Measurements from ENCODE around the gene NENF. TPM values are rescaled to one million over a fixed set of nuclear protein-coding genes. Genes with fewer than 3 reads are reported as not detected.

NENF gene
- total and polyA plus RNA-seq, 10 of the 15 experiments (the other 5 are each of a cell fraction or from before 2014, with no cell fraction given) = 5.1 to 83.4 (median 42.7) TPM

DNA sequence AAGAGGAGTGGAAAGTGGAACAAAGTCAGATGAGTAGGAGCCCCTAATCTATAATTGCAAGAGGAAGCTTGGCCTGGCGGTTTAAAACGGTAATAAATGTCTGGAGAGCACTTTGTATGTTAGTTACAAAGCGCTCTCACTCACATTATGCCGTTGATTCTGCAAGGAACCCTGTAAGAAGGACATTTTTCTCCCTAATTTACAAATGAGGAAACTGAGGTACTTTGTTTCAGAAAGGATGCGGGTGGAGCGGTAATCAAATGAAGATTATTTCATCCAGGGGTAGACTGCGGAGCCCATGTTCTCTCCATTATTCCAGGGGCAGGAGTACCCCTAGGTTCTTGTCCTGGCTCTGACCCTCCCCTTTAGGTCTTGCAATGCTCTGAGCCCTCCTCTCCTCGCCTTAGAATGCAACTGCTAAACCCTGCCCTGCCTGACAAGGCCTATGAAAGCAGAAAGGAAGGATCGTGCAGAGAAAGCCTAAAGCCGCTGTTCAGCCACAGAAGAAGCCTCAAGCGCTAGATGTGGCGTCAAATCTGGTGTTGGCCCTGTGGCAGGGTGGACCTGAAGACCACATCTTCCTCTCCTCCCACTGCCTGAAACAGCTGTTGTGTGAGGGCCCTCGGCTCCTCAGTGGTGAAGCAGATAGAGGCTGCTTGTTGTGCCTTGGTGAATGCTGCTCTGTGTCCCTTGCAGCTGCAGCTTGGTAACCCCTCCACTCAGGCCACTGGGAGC is 17.4 kb upstream of the NENF start (continued):
- TF ChIP-seq TCF12 (IDR thresholded peaks at IDR 0.05; ENCODE audit: low read depth, low read length) = peak; percentile 73; the same call in 1 of the 2 replicates
- TF ChIP-seq ZBTB33 (IDR thresholded peaks at IDR 0.05) = peak; percentile 83
- TF ChIP-seq IKZF1 (conservative IDR thresholded peaks at IDR 0.05) = peak; percentile 40; the same call in 1 of the 2 replicates
- 0 out of 2 replicates have a peak, but pooled peaks have one; percentile 48 for TF ChIP-seq ASH2L (IDR thresholded peaks at IDR 0.05; ENCODE audit: borderline replicate concordance, low read depth)
- TF ChIP-seq ZSCAN29 (IDR thresholded peaks at IDR 0.05) = 0 out of 2 replicates have a peak, but pooled peaks have one; percentile 18
- TF ChIP-seq HDGF (IDR thresholded peaks at IDR 0.05) = no peak
- TF ChIP-seq CBX5 (IDR thresholded peaks at IDR 0.05; ENCODE audit: low read depth) = 0 out of 2 replicates have a peak, but pooled peaks have one; percentile 16
- TF ChIP-seq GATAD2B (conservative IDR thresholded peaks at IDR 0.05; ENCODE audit: low read depth) = 0 out of 2 replicates have a peak, but pooled peaks have one; percentile 42
- TF ChIP-seq MTA2 (IDR thresholded peaks at IDR 0.05; ENCODE audit: low read depth) = peak; percentile 66
- no peak for TF ChIP-seq TCF7 (IDR thresholded peaks at IDR 0.05; ENCODE audit: borderline replicate concordance)
- 0 out of 3 replicates have a peak, but pooled peaks of 1 of the 2 experiments have one; percentile 6 for TF ChIP-seq EGR1 (IDR thresholded peaks at IDR 0.05; ENCODE audit: borderline replicate concordance in 1 of 2, low read depth in 2 of 2, low read length in 2 of 2)
- peak; percentile 11; the same call in 1 of the 2 replicates for TF ChIP-seq ZNF24 (IDR thresholded peaks at IDR 0.05)
- 0 out of 2 replicates have a peak, but pooled peaks have one; percentile 31 for TF ChIP-seq SIN3A (IDR thresholded peaks at IDR 0.05; ENCODE audit: low read depth, low read length)
- TF ChIP-seq ZNF217 (IDR thresholded peaks at IDR 0.05) = no peak
- TF ChIP-seq CHD2 (IDR thresholded peaks at IDR 0.05; ENCODE audit: borderline replicate concordance, low read depth, low read length) = no peak
- 0 out of 2 replicates have a peak, but pooled peaks have one; percentile 26 for TF ChIP-seq CBFB (IDR thresholded peaks at IDR 0.05; ENCODE audit: low read depth)
- TF ChIP-seq NR2C1 (IDR thresholded peaks at IDR 0.05) = 0 out of 2 replicates have a peak, but pooled peaks have one; percentile 0
- 0 out of 2 replicates have a peak, but pooled peaks have one; percentile 13 for TF ChIP-seq LARP7 (IDR thresholded peaks at IDR 0.05)
- TF ChIP-seq ATF7 (IDR thresholded peaks at IDR 0.05; ENCODE audit: low read depth) = peak; percentile 53; the same call in 1 of the 2 replicates
- no peak for TF ChIP-seq KLF5 (IDR thresholded peaks at IDR 0.05; ENCODE audit: partially characterized antibody)
- TF ChIP-seq SRF (IDR thresholded peaks at IDR 0.05; ENCODE audit: low read depth in 2 of 2, low read length in 2 of 2) = no peak
- TF ChIP-seq NBN (IDR thresholded peaks at IDR 0.05) = 0 out of 2 replicates have a peak, but pooled peaks have one; percentile 37
- TF ChIP-seq BHLHE40 (IDR thresholded peaks at IDR 0.05; ENCODE audit: borderline replicate concordance in 1 of 2, low read depth in 2 of 2, low read length in 1 of 2) = peak in 1 of 2 experiments; percentile 33; a peak in 1 of 4 replicates
- TF ChIP-seq RB1 (IDR thresholded peaks at IDR 0.05; ENCODE audit: borderline replicate concordance) = no peak
- TF ChIP-seq RUNX3 (IDR thresholded peaks at IDR 0.05; ENCODE audit: low read length) = peak; percentile 82

Data from GM12878 (cell line).